ENCODE data around the gene DSN1. TPM values are rescaled to one million over a fixed set of nuclear protein-coding genes. Genes with fewer than 3 reads are reported as not detected.

DSN1 gene
- total RNA-seq, 4 donors from 2014 or later: 10.6 to 14.9 (median 13.0) TPM

GRCh38 chr20:36736451-36737182 lies 36.9 kb downstream of the DSN1 start:
- Histone ChIP-seq H3K36me3 (no peaks in the 10 kb centered on the region), H3K9me3 (no peaks in the 10 kb centered on the region), H3K4me3 (replicated peaks in 1 of 3) (no peak overlapping the region), H3K4me1 (no peaks in the 10 kb centered on the region), H3K27ac (no peak overlapping the region), H3K27me3 (no peaks in the 10 kb centered on the region)
- WGBS, 2 donors: 83 to 86% methylated on average over 3 of the region's 3 CpGs
- no peak for TF ChIP-seq POLR2A (IDR thresholded peaks at IDR 0.05)
- TF ChIP-seq, protein P1, sequence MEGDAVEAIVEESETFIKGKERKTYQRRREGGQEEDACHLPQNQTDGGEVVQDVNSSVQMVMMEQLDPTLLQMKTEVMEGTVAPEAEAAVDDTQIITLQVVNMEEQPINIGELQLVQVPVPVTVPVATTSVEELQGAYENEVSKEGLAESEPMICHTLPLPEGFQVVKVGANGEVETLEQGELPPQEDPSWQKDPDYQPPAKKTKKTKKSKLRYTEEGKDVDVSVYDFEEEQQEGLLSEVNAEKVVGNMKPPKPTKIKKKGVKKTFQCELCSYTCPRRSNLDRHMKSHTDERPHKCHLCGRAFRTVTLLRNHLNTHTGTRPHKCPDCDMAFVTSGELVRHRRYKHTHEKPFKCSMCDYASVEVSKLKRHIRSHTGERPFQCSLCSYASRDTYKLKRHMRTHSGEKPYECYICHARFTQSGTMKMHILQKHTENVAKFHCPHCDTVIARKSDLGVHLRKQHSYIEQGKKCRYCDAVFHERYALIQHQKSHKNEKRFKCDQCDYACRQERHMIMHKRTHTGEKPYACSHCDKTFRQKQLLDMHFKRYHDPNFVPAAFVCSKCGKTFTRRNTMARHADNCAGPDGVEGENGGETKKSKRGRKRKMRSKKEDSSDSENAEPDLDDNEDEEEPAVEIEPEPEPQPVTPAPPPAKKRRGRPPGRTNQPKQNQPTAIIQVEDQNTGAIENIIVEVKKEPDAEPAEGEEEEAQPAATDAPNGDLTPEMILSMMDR (IDR thresholded peaks at IDR 0.05): no peak
- DNase-seq: no peak
- intact Hi-C loops (cut with DNase I): no loop called here

- Histone ChIP-seq H3K27ac (no peak overlapping the region), H3K27me3 (no peaks in the 10 kb centered on the region), H3K4me1 (no peaks in the 10 kb centered on the region), H3K36me3 (no peaks in the 10 kb centered on the region), H3K4me3 (replicated peaks in 1 of 3) (no peak overlapping the region), H3K9me3 (no peaks in the 10 kb centered on the region)
- no peak for TF ChIP-seq POLR2A (IDR thresholded peaks at IDR 0.05)
- TF ChIP-seq, protein P1 (IDR thresholded peaks at IDR 0.05): no peak
- intact Hi-C loops (cut with DNase I): no loop called here
- WGBS, 2 donors: 100% methylated on average over 1 of the region's 1 CpG
- no peak for DNase-seq
These were observed 41.1 kb downstream of the DSN1 start for GRCh38 chr20:36732456-36732855.

DNA sequence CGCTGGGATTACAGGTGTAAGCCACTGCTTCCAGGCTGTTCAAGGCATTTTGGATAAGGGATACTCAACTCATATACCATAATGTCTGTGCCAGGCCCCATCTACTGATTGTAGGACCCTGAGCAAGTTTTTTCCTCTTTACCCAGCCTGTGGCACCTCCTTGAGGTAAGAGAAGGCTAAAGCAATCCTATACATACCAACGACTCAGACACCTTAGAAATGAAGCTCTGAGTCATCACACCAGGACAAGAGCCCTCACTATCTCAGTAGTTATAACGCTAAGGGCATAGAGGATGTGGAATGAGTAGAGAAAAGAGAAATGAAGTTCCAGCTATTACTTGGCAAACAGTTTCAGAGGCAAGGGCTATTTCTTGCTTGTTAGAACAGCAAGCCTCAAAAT lies 44.6 kb downstream of the DSN1 start:
- no peak for TF ChIP-seq POLR2A (IDR thresholded peaks at IDR 0.05)
- TF ChIP-seq, protein P1 (IDR thresholded peaks at IDR 0.05): no peak
- intact Hi-C loops (cut with DNase I): no loop called here
- no peak overlapping the region for H3K27ac ChIP-seq

DNA sequence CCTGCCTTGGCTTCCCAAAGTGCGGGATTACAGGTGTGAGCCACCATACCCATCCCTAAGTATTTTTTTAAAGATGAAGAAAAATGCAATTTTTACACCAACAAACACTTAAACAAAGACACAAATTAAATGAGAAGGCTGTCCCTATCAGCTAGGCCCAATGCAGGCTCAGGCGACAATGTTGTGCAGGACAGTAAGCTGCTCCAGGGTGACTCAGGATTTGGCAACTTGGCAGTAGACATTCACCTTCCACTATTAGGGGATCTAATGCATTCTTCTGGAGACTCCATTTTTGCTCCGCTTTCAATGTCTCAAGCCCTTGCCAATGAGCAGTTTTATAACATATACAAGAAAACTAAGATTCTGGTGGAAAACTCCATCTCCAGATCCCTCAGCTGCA lies 47.4 kb downstream of the DSN1 start:
- TF ChIP-seq, protein P1 (IDR thresholded peaks at IDR 0.05): no peak
- no peak for TF ChIP-seq POLR2A (IDR thresholded peaks at IDR 0.05)
- H3K27ac ChIP-seq: no peak overlapping the region
- H3K27me3 ChIP-seq: no peaks in the 10 kb centered on the region
- peaks cover 4 to 15% of the 10 kb centered on the region in 2 donors for H3K4me1 ChIP-seq
- H3K4me3 ChIP-seq (replicated peaks in 1 of 3): no peak overlapping the region
- H3K9me3 ChIP-seq: no peaks in the 10 kb centered on the region
- no peaks in the 10 kb centered on the region for H3K36me3 ChIP-seq
- intact Hi-C loops (cut with DNase I): no loop called here
- 94 to 100% methylated on average over 3 of the region's 3 CpGs for WGBS, 2 donors
- DNase-seq: no peak

More for the DNA sequence above, 44.6 kb downstream of the DSN1 start:
- no peaks in the 10 kb centered on the region for H3K36me3 ChIP-seq
- H3K27me3 ChIP-seq: no peaks in the 10 kb centered on the region
- DNase-seq: no peak
- H3K4me3 ChIP-seq (replicated peaks in 1 of 3): no peak overlapping the region
- peaks cover 4 to 15% of the 10 kb centered on the region in 2 donors for H3K4me1 ChIP-seq
- no peaks in the 10 kb centered on the region for H3K9me3 ChIP-seq
- WGBS, 2 donors: 79 to 83% methylated on average over 3 of the region's 3 CpGs

DNA sequence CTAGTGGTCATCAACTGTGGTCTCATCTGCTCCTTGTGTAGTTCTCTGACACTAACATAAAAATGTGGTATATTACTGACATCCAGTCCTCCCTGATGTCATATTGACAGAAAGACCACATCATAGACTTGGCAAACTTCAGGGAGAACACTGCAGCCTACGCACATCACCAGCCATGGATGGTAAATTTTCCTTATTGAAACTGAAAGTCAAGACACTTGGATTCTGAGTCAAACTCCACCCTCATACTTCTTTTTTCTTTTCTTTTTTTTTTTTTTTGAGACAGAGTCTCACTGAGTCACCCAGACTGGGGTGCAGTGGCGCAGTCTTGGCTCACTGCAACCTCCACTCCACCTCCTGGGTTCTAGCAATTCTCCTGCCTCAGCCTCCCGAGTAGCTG lies 53.1 kb downstream of the DSN1 start:
- Histone ChIP-seq H3K9me3 (no peaks in the 10 kb centered on the region), H3K4me1 (peaks cover 4 to 9% of the 10 kb centered on the region in 2 donors), H3K36me3 (no peaks in the 10 kb centered on the region), H3K27me3 (no peaks in the 10 kb centered on the region), H3K4me3 (replicated peaks in 1 of 3) (no peak overlapping the region), H3K27ac (no peak overlapping the region)
- DNase-seq: no peak
- TF ChIP-seq POLR2A (IDR thresholded peaks at IDR 0.05): no peak
- TF ChIP-seq, protein P1 (IDR thresholded peaks at IDR 0.05): no peak
- WGBS, 2 donors: 89 to 98% methylated on average over 3 of the region's 3 CpGs
- intact Hi-C loops (cut with DNase I): no loop called here

Data from thyroid gland (tissue), 4 donors.